B cell (primary cell): ENCODE data around the gene FBXW4. TPM values are rescaled to one million over a fixed set of nuclear protein-coding genes. Genes with fewer than 3 reads are reported as not detected.

Experiments used
- ATAC-seq: fragments of 200-7000 bp; cut with Tn5 transposase; one replicate; pipeline ENCODE4 v1.10.0; 2021; ENCODE audit warnings: low read depth, mild to moderate bottlenecking, moderate number of reproducible peaks, moderate library complexity
- CTCF ChIA-PET: fragments of 350-600 bp; sonication (Branson Sonifier 250); formaldehyde crosslinking; loops from one replicate; lab custom pipeline; 2021; ENCODE audit warnings: antibody characterized with exemption, inconsistent platforms; lab: Charles Lee
- POLR2A ChIA-PET: fragments of 350-600 bp; sonication (Branson Sonifier 250); formaldehyde crosslinking; loops from one replicate; lab custom pipeline; 2021; ENCODE audit warnings: antibody characterized with exemption; lab: Charles Lee
- DNase-seq: peaks from one replicate; pipeline ENCODE4 v3.0.0; 2013
- H2AFZ ChIP-seq: 2 replicates; pipeline ENCODE4 v1.6.1; 2012; ENCODE audit warnings: mild to moderate bottlenecking, low read depth, low read length; ENCODE audit not compliant: insufficient read depth, poor library complexity, severe bottlenecking
- H3K27ac ChIP-seq, 2 donors: 1 replicate in 1 of 2; 2 replicates in 1 of 2; pipeline ENCODE4 v1.5.1; 2012 to 2013; ENCODE audit warnings: low read length in 2 of 2, mild to moderate bottlenecking in 2 of 2, moderate library complexity in 1 of 2
- H3K27me3 ChIP-seq, 4 experiments: fragments of 200-600 bp in 1 of 4; sonication (generic) in 1 of 4; replicated peaks in 1 of 4; 1 replicate in 2 of 4; 2 replicates in 2 of 4; pipeline versions ENCODE4 v1.6.1 to v1.7.0; 2013 to 2016; ENCODE audit warnings: low read length in 3 of 4, mild to moderate bottlenecking in 2 of 4, mixed read lengths in 1 of 4, moderate library complexity in 1 of 4; ENCODE audit not compliant: insufficient read depth in 4 of 4, control insufficient read depth in 3 of 4; ENCODE audit errors: control extremely low read depth in 1 of 4
- H3K36me3 ChIP-seq, 2 experiments: replicated peaks in 1 of 2; 1 replicate in 1 of 2; 2 replicates in 1 of 2; pipeline versions ENCODE4 v1.6.1 to v1.7.1; 2013; ENCODE audit warnings: low read length in 1 of 2; ENCODE audit not compliant: insufficient read depth in 2 of 2, control insufficient read depth in 1 of 2; ENCODE audit errors: control extremely low read depth in 1 of 2, extremely low read depth in 1 of 2
- H3K4me1 ChIP-seq, 2 donors: fragments of 200-600 bp in 1 of 2; sonication (generic) in 1 of 2; 1 replicate in 1 of 2; 2 replicates in 1 of 2; pipeline versions ENCODE4 v1.5.1 to v1.6.1; 2013 to 2017; ENCODE audit warnings: low read length in 2 of 2; ENCODE audit not compliant: control insufficient read depth in 2 of 2, insufficient read depth in 2 of 2
- H3K4me2 ChIP-seq: replicated peaks from 2 replicates; pipeline ENCODE3; 2012; ENCODE audit warnings: mild to moderate bottlenecking, low read depth, low read length; ENCODE audit not compliant: poor library complexity, severe bottlenecking
- H3K4me3 ChIP-seq, 5 experiments: fragments of 200-600 bp in 1 of 5; sonication (generic) in 1 of 5; 1 replicate in 3 of 5; 2 replicates in 2 of 5; pipeline versions ENCODE4 v1.5.1 to v1.7.0; 2011 to 2016; ENCODE audit warnings: low read length in 4 of 5, mild to moderate bottlenecking in 4 of 5, low read depth in 2 of 5, control low read depth in 1 of 5, moderate library complexity in 1 of 5; ENCODE audit not compliant: insufficient read depth in 1 of 5; ENCODE audit errors: control extremely low read depth in 1 of 5, extremely low read depth in 1 of 5
- H3K79me2 ChIP-seq: fragments of 200-600 bp; sonication (generic); one replicate; pipeline ENCODE4 v1.6.0; 2016; ENCODE audit warnings: low read length; ENCODE audit not compliant: control insufficient read depth, insufficient read depth
- H3K9ac ChIP-seq: fragments of 200-600 bp; sonication (generic); 2 replicates; pipeline ENCODE4 v1.6.1; 2017; ENCODE audit warnings: mild to moderate bottlenecking, low read length, moderate library complexity
- H3K9me3 ChIP-seq, 3 donors: one replicate each; pipeline versions ENCODE4 v1.6.1 to v1.7.1; 2013; ENCODE audit warnings: low read length in 2 of 3; ENCODE audit not compliant: control insufficient read depth in 2 of 3, insufficient read depth in 1 of 3; ENCODE audit errors: control extremely low read depth in 1 of 3
- H4K20me1 ChIP-seq: 2 replicates; pipeline ENCODE4 v1.6.0; 2012; ENCODE audit warnings: mild to moderate bottlenecking, low read length; ENCODE audit not compliant: insufficient read depth, control insufficient read depth, poor library complexity, severe bottlenecking
- H3K27ac Mint-ChIP-seq: one replicate; pipeline ENCODE4 v1.8.0; 2021; ENCODE audit warnings: mixed read lengths
- H3K27me3 Mint-ChIP-seq: one replicate; pipeline ENCODE4 v1.8.0; 2021; ENCODE audit warnings: mixed read lengths
- H3K4me1 Mint-ChIP-seq: one replicate; pipeline ENCODE4 v1.8.0; 2021; ENCODE audit warnings: mixed read lengths
- H3K4me3 Mint-ChIP-seq: one replicate; pipeline ENCODE4 v1.8.0; 2021; ENCODE audit warnings: mixed read lengths
- H3K9me3 Mint-ChIP-seq: one replicate; pipeline ENCODE4 v1.8.0; 2022; ENCODE audit warnings: mixed read lengths; ENCODE audit not compliant: insufficient read depth
- EZH2 ChIP-seq: IDR thresholded peaks from 2 replicates; pipeline ENCODE4 v1.6.1; 2012; ENCODE audit warnings: borderline replicate concordance, low read depth, mild to moderate bottlenecking, moderate library complexity, low read length; ENCODE audit not compliant: insufficient read depth, poor library complexity, severe bottlenecking
- WGBS: methylation state at CpG from one replicate; pipeline ENCODE4 v1.1.5; 2013; ENCODE audit warnings: missing lambda C conversion rate; ENCODE audit not compliant: insufficient coverage; 5-methylcytosine and 5-hydroxymethylcytosine counted together
- intact Hi-C: fragments of 100-400 bp; cut with micrococcal nuclease; formaldehyde crosslinking; loops from one replicate; pipeline ENCODE4 v1.10.0; 2022
- polyA plus RNA-seq: library from polyadenylated mRNA; depleted of rRNA; stranded (reverse); fragments of >200 nt; gene quantifications from 2 replicates; pipeline ENCODE4 v1.2.3, GENCODE V29; 2012
- total RNA-seq, 2 donors: library from RNA; stranded (reverse); fragments of 120-200 nt in 1 of 2; gene quantifications; 1 replicate in 1 of 2; 2 replicates in 1 of 2; pipeline versions ENCODE4 v1.2.3 to v1.2.4, GENCODE V29; 2013 to 2022
- TF ChIP-seq, protein P1 (sequence below): fragments of 200-600 bp; IDR thresholded peaks from one replicate; pipeline ENCODE4 v1.8.0; 2022; ENCODE audit warnings: antibody characterized with exemption, mild to moderate bottlenecking

FBXW4 gene
- total and polyA plus RNA-seq, 2 donors (not counting 1 experiment from before 2014, with no cell fraction given): 72.9 to 99.6 TPM

DNA sequence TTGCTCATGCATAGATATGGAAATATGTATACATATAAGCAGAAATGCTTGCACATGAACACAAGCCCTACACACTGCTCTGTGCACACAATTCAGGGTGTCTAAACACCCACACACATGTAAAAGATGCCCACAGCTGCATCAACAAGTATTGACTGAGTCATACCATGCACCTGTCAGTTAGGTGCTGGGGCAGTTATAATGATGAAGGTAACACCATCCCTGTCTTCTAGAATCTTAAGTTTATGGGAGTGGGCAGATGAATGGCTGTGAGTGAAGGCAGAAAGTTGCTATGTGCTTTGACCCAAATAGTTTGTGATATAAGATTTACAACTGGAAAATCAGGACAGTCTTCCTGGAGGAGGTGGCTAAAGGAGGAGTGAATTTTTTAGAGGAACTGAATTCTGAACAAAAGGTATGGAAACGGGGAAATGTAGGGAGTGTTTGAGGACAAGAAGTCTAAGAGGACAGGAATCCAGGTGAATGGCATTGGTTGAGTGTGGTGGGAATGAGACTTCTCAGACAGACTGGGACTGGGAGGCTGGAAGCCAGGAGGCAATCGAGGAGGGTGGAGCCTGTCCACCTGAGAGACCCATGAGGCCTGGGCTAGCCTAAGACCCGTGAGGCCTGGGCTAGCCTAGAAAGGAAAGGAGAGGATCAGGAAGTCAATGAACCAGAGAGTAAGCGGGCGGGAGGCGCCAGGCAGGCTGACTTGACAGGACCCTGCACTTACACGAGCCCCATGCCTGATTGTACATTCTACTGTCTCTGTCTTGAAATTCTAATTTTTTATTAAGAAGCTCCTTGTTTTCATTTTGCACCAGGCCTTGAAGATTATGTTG is 127.6 kb downstream of the FBXW4 start:
- Histone ChIP-seq H3K4me2 (peak overlapping the region; percentile 60), H3K9me3 (peaks cover 0 to 9% (median 0%) of the 10 kb centered on the region in 3 donors), H3K27me3 (peaks cover 0 to 51% (median 35%) of the 10 kb centered on the region in 4 experiments), H2AFZ (no peak overlapping the region), H3K4me3 (no peak overlapping the region), H3K36me3 (no peaks in the 10 kb centered on the region), H3K79me2 (no peaks in the 10 kb centered on the region), H3K27ac (no peak overlapping the region), H3K4me1 (peaks cover 21 to 28% of the 10 kb centered on the region in 2 donors), H4K20me1 (no peaks in the 10 kb centered on the region), H3K9ac (no peak overlapping the region)
- CTCF ChIA-PET: interaction anchor here (0.6 kb wide), 1 partner anchor 31 kb away, joined by 3 read pairs; no protein-coding TSS in a partner anchor
- Mint-ChIP-seq H3K27ac (no peak overlapping the region), H3K4me3 (peak overlapping the region; percentile 69), H3K27me3 (peaks cover 55% of the 10 kb centered on the region), H3K4me1 (peaks cover 17% of the 10 kb centered on the region), H3K9me3 (no peaks in the 10 kb centered on the region)
- no peak for TF ChIP-seq EZH2
- TF ChIP-seq, protein P1, sequence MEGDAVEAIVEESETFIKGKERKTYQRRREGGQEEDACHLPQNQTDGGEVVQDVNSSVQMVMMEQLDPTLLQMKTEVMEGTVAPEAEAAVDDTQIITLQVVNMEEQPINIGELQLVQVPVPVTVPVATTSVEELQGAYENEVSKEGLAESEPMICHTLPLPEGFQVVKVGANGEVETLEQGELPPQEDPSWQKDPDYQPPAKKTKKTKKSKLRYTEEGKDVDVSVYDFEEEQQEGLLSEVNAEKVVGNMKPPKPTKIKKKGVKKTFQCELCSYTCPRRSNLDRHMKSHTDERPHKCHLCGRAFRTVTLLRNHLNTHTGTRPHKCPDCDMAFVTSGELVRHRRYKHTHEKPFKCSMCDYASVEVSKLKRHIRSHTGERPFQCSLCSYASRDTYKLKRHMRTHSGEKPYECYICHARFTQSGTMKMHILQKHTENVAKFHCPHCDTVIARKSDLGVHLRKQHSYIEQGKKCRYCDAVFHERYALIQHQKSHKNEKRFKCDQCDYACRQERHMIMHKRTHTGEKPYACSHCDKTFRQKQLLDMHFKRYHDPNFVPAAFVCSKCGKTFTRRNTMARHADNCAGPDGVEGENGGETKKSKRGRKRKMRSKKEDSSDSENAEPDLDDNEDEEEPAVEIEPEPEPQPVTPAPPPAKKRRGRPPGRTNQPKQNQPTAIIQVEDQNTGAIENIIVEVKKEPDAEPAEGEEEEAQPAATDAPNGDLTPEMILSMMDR: no peak
- intact Hi-C loops: no loop called here
- ATAC-seq (no peak), DNase-seq (no peak)
- 57% methylated on average over 3 of the region's 7 CpGs for WGBS
- POLR2A ChIA-PET: interaction anchor here (0.6 kb wide), 1 partner anchor 100 kb away, joined by 4 read pairs; no protein-coding TSS in a partner anchor
